HG02840 (cell line): ENCODE data around the gene NEURL2.

Source experiments
- ATAC-seq: cut with Tn5 transposase; IDR thresholded peaks from one replicate; pipeline ENCODE4 v1.9.1; 2021; ENCODE audit warnings: mild to moderate bottlenecking, moderate library complexity, moderate number of reproducible peaks; ENCODE audit not compliant: unreplicated experiment, low FRiP score

NEURL2 gene

DNA sequence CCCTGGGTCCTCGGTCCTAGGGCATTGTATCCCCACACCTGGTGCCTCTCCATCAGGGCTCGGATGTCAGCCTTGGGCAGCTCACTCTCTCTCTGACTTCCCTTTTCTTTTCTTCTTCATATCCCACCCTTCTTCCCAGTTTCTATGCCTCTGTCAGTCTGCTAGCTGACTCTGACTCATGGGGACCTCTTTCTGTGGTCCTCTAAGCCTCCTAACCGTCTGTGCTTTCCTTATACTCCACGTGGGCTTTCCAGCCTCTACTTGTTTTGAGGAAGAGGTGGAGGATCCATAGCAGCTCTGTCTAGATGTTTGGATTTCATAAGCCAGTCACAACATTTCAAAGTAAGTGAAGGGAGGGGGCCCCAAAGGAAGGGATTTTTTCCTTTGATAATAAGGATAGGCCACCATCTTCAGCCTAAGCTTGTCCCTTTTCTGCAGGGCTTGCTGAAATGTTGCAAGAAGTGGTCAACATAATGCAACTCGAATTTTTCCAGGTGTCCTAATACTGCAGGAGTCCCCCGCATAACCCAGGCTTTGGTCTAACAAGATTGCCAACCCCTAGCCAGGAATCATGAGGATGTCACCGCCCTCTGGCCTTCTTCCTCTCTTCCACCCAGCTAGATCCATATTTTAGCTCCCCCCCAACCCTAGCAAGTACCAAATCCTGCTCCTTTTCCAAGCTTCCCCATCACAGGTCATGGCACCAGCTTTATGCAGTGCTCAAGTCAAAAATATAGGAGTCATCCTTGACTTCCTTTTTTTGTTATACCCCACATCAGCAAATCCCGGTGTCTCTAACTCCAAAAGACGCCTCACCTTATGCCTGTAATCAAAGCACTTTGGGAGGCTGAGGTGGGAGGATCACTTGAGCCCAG, 29.7 kb upstream of the NEURL2 start:
- ATAC-seq, result no peak

DNA sequence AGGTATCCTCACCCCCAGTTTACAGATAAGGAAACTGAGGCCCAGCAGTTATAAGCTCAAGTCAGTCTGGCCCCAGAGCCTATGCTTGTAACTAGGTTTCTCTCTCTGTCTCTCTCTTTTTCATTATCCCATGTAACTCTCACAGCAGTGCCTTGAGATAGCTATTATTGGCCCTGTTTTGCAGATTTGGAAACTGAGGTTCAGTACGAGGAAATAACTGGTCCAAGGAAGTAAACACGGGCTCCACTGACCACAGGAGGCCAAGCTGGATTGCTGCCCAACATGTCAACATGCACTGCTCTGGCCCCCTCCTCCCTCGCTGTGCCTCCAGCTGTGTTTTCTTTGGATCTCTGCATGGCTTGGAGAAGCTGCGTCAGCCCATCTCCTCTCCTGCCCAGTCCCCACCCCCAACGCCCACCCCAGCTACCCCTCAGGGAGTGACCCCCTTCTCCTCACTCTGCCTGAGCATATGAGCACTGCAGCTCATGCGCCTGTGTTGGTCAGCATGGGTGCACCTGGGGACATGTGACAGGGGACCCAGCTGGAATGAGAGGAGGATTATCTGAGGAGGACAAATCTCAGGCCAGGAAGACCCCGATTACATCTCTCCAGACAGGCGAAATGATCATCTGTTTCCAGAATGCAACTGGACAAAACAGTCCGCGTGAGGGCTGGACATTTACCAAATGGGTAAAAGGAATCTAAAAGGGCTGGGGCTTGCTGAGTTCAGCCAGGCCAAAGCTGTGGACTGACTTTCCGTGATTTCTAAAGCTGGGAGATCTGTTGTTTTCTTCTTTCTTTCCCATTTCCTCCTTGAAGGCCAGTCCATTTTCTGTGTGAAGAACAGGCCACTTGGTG, 28.8 kb upstream of the NEURL2 start:
- no peak for ATAC-seq

DNA sequence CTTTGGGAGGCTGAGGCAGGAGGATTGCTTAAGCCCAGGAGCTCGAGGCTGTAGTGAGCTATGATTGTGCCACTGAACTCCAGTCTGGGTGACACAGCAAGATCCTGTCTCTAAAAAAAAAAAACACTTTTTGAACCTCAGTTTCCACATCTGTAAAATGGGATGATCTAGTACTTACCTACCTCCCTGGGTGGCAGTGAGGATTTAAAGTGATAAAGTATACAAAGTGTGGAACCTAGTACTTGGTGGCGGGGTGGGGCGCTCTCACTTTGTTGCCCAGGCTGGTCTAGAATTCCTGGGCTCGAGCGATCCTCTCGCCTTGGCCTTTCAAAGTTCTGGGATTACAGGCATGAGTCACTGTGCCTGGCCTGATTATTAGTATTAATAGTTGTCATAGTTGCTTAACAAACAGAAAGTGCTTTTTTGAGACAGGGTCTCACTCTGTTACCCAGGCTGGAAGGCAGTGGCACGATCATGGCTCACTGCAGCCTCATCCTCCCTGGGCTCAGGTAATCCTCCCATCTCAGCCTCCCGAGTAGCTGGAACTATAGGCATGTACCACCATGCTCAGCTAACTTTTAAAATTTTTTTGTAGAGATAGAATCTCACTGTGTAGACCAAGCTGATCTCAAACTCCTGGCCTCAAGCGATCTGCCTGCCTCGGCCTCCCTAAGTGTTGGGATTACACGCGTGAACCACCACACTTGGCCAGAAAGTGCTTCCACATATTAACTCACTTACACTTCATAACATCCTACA, 27.9 kb upstream of the NEURL2 start:
- ATAC-seq, result no peak

DNA sequence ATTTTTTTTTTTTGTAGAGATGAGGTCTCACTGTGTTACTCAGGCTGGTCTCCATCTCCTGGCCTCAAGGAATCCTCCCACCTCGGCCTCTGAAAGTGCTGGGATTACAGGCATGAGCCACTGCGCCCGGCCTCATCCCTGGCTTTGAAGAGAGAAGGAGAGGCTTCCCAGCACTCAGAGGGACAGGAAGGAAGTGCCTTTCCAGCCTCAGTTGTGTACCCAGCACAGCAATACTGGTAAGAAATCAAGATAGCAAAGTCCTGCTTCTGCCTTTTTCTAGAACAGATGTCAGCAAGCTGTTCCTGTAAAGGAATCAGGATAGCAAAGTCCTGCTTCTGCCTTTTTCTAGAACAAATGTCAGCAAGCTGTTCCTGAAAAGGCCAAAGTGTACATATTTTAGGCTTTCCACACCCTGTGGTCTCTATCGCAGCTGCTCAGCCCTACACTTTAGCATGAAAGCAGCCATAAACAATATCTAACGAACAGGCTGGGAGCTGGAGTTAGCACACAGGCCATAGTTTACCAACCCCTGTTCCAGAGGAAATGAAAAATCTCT, 27.3 kb upstream of the NEURL2 start:
- ATAC-seq, result no peak

DNA sequence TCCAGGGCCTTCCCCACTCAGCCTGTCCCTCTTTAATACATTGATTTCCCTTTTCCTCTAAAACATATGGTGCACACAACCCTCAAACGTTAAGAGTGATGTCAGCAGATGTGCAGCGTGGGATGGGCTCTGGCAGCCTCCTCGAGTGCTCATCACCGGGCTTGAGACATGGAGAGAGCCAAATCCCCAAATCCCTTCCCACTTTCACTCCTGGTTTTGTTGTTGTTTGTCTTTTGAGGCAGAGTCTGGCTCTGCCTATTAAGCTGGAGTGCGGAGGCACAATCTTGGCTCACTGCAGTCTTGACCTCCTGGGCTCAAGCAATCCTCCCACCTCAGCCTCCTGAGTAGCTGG, 26.8 kb upstream of the NEURL2 start:
- no peak for ATAC-seq

DNA sequence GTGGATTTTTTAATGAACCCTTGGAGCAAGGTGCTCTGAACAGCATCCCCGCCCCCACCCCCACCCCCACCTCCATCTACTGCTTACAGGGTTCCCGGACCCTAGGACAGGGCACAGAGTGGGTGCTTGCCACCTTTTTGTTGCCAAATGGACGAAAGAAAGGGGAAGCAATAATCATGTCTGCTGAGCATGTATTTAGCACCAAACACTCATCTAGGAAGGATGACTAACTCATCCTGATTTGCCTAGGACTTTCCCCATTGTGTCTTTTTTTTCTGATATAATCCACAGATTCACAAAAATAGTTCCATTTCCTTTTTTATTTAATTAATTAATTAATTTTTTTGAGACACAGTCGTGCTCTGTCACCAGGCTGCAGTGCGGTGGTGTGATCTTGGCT, 22.1 kb upstream of the NEURL2 start:
- no peak for ATAC-seq

DNA sequence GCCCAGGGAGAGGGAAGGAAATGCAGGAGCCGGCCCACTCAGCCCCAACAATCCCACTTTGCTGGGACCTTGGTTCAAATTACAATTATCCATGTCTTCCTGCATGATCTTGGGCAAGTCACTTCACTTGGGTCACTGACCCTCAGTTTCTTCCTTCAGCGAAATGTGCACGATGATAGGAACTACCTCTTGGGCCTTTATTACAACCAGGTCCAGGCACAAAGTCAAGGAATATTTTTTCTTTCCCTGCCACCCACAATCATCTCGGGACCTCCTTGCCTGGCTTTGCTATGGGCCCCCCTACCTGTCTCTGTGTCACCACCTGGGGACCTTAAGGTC, 21.3 kb upstream of the NEURL2 start:
- no peak for ATAC-seq

DNA sequence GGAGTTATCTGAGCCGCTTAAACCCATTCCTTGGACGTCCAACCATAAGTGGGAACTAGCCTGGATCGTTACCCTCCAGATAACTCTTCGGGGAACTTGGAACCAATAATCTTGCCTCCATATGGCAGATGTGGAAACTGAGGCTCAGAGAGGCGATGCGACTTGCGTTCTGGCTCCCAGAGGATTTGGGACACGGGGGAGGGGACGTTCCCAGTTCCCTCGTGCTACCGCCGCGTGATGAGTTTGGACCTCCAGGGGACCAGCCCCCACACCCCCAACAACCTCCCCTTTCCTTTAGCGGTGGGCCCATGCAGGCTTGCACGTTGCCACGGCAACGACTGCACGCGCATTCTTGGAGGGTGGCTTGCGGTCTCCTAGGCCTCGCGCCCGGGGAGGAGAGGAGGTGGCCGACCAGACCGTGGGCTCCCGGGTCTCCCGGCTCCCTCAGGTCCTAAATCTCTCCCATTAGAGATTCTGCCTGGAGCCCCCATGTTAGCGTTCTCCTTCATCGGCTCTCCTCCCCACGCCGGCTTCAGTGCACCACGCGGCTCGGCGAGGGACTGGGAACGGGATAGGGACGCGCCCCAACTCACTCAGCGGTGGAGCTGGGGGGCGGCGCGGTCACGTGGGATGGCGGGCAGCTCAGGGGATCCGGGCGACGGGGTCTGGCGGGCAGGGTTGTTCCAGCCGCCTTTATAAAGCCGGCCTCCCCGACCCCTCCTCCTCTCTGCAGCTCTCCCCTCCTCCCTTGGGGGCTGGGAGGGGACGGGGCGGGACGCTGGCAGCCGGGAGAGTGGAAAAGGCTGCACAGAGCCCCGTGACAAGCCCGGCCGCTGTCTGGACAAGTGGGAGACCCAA, 20.7 kb upstream of the NEURL2 start, which contains the start of gene PLTP:
Gene PLTP, minus strand, starts transcription at position 670 of the 858 bp plus-strand sequence. CDS start 703 bp downstream, outside the sequence.
- ATAC-seq, result no peak

DNA sequence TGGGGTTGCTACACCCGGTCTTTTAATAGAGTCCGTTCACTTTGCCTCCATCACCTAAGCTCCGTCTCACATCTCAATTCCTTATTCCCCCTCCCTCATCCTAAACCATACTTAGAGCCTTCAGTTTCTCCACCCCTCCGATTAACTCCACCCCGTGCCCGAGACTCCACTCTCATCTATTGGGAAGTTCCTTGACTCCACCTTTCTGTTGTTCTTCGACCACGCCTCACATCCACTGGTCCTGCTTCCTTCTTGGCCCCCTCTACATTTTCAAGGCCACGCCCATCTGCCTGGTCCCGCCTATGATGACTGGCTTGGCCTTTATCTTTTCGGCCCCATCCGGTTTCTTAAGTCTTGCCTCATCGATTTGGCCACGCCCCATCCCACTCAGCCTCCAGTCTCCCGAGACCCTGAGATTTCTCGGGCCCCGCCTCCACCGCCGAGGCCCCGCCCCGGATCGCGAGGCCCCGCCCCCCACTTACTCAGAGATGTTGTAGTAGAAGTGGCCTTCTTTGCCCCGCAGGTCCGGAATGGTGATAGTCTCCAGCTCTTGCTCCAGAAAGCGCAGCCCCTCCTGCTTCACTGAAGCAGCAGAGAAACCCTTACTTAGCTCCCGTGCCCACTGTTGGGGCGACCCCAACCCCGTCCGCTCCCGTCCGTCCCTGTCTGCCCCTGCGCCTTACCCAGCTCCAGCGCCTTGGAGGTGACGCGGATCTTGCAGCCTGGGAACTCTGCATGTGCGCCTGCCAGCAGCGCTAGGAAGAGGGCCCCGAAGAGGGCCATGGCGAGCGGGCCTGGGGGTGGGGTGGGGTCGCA, 19.9 kb upstream of the NEURL2 start:
- ATAC-seq, result peak; percentile 87

DNA sequence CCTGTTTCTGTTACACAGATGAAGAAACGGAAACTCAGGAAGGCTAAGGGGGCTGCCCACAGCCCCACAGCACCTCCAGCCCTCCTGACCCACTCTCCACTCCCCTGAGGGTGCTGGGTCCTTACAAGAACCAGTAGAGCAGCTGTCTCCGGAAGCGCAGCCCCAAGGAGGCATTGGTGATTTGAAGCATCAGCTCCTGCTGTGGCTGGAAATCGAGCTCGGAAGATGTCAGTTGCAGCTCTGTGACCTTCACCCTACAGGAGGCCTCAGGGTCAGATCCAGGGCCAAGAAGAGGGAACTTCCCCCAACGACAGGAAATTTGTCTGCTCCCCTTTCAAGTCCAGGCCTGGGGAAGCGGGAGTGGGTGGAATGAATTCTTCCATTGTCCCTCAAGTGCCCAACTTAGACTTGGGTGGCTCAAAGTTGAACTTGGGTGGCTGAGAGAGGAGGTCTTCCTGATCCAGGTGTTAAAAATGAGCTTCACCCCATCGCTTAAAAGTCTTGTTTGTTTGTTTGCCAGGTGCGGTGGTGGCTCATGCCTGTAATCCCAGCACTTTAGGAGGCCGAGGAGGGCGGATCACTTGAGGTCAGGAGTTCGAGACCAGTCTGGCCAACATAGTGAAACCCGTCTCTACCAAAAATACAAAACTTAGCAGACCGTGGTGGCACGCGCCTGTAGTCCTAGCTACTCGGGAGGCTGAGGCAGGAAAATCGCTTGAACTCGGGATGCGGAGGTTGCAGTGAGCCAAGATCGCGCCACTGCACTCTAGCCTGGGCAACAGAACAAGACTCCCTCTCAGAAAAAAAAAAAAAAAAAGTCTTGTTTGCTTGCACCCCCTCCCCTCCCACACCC, 19.0 kb upstream of the NEURL2 start:
- no peak for ATAC-seq

DNA sequence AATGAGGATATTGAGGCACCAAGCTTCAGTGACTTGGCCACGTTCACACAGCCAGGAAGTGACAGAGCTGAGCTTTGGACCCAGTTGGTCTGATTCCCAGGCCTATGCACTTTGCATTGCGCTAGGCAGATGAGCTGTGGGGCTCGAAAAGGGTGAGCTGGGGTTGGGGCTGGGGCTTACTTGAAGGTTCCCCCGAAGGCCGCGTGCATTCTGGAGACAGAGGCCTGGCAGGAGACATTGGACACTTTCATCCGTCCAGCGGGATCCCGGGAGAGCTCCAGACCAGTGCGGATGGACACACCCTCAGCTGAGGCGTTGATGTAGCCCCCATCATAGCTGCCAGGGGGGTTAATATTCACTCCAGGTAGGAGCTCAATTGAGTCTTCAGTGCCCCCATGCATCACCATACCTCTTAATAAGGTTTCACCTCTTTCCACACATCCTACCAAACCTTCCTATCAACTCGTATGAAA, 18.4 kb upstream of the NEURL2 start:
- no peak for ATAC-seq

DNA sequence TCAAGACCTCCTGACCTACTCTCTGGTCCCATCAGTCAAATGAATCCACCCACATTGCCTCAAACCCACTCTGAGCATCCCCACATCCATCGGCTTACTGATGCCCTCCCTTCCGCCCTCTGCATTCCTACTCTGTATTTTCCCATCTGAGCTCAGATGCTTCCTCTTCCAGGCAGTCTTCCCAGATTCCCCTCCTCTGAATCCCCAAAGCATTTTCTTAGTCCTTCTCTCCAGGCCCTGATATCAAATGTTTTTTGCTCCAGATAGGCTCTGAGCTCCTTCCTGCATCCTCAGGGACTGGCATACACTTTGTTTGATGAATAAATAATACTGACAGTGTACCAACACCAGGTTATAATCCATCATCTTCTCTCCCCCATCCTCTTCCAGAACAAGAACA, 17.1 kb upstream of the NEURL2 start:
- ATAC-seq, result no peak

DNA sequence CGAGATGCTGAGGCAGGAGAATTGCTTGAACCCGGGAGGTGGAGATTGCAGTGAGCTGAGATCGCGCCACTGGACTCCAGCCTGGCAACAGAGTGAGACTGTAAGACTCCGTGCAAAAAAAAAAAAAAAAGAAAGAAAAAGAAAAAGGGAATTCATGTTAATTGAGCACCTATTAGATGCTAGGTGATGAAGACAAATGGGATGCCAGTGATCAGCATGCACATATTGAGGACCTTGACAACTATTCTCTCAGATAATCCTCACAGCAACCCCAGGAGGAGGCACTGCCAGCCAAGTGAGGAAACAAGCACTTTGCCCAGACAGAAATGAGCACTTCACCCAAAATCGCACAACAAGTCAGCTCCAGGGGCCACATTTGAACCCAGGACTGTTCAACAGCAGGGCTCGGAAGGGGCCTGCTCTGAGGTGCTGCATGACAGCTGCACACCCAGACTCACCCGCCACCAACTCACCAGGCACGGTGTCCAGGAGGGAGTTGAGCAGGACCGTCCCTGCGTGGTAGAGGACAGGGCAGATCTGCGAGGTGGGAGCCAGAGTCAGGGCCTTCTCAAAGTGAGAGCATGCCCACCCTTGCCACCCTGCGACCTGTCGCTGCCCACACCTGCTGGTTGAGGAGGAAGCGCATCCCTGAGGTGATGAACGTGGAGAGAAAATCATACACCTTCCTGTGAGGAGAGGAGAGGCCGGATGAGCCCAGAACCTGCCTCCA, 16.4 kb upstream of the NEURL2 start:
- ATAC-seq, result no peak

DNA sequence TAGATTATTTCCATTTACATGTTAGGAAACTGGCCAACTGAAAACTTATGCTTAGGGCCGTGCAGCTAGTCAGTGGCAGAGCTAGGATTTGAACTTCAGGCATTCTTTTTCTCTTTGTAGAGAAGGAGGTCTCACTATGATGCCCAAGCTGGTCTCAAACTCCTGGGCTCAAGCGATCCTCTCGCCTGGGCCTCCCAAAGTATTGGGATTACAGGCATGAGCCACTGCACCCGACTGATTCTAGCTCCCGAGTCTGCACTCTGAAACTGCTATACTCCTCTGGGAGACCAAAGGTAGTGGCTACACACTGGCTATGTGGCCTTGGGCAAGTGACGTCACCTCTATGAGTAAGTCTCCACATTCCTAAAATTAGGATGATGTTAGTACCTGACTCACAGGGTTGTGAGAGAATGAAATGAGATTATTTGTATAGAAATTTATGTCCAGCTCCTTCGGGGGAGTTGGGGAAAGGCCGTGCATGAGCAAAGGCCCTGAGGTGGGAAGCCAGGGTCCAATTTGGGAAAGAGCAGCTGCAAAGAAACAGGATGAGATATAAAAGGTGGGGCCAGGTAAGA, 14.6 kb upstream of the NEURL2 start:
- no peak for ATAC-seq

DNA sequence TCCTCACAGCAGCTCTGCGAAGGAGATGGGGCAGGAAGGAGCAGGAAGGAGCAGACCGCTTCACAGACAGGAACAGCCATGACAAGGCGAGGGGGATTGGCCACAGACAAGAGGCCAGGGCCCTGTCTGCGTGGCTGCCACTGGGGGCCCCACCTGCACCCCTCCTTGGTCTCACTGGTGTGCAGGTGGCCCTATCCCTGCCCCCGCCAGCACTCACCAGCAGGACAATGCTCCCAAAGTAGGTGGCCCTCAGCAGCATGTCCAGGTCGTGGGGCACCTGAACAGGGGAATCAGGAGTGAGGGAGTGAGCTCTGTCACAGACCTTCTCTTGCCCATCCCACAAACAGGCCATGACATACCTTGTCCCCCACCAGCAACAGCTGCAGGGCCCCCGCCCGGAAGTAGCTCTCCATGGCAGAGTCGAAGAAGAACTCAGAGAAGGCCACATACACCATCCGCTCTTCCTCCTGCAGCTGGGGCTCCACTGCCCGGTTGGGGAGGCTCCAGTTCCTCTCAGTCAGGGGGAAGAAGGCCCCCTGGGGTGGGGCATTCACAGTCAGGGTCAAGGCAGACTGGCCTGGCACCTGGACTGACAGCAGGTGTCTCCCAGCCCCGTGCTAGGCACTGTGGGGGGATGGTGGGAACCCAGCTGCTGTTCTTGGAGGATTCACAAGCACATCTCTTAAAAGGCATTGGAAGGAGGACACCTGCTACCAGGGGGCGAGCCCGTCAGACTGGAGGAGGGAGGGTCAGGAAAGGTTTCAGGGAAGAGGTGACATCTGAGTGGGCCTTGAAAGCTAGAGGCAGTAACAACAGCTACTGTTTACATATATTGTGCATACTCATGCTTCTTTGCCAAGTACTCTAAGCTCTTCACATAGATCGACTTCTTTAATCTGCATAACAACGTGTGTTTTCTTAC, 13.8 kb upstream of the NEURL2 start:
- no peak for ATAC-seq

DNA sequence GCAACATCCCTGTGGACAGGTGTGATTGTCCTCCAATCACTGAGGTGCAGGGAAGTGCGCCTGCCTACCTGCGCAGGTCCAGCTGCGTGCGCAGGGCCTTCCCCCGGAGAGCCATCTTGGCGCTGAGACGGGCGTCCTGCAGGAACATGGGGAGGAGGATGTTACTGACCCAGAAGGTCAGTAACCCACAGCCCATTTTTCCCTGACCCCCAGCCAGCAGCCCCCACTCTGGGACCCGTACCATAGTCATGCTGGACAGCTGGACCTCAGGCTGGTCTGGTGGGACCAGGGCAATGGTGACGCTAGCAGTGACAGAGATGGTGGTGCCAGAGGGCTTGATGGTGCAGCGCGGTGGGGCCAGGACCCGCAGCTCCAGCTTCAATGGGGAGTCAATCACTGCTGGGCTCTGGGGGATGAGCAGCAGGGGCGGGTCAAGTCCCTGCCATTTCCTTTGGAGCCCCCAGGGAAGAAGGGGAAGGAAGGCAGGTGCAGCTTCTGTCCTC, 11.2 kb upstream of the NEURL2 start:
- no peak for ATAC-seq
